ENCODE results near the gene ASCC1.
A peak's percentile ranks its signal among the peaks of the same experiment; 100 is the strongest.
"Not testable (repeated sequence)": the region's sequence is repeated elsewhere in the genome, so short reads cannot be mapped to it uniquely, and the experiment has no call there.

Gene ASCC1

GRCh38 chr10:72248468-72249151, 32.5 kb upstream of the ASCC1 start:
- peak; percentile 49 for DNase-seq

- no peak for DNase-seq
Measured at GRCh38 chr10:72245949-72246525, 30.0 kb upstream of the ASCC1 start.

DNA sequence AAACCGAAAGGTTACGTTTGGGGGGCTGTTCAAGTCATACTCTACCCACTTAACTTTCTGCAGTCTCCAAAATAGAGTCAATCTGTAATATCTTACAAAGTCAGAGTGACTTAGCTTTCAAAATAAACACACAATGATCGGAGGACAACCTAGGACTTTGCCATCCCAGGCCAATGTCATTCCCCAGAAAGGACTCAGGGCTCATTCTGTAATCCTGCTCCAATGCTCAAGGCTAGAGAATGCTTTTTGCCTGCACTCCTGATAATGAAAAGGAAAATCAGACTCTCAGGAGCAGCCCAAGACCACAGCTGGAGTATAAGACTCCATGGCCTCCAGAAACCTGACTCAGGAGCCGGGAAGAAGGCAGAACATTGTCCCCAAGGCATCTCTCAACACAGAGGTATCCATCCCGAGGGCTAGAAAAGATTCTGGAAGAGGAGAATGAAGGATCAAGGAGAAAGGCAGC, 28.5 kb upstream of the ASCC1 start:
- DNase-seq, result no peak

DNA sequence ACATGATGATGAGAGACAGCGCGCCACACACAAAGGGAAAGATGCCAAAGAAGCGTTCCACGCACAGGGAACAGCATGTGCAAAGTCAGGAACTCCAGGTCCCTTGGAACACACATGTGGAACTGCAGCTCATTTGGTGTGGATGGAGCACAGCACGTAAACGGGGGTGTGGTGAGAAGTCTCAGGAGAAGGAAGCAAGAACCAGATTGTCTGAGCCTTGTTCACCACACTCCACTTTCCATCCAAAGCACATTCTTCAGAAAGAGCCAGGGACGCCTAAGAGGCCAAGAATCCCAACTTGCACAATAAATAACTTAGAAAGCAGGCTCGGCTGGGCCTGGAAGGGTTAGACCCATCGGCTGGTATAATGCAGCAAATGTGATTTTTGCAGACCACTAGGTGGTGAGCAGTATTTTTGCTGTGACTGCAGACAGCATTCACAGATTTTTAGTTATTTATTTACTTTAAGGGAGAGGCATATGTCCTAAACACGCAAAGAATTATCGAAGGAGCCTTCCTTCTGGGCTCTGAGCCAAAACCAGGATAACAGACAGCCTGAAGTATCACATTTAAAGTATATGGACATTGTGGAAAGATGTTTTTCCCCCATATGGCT, 27.9 kb upstream of the ASCC1 start:
- peak; percentile 95 for DNase-seq

DNA sequence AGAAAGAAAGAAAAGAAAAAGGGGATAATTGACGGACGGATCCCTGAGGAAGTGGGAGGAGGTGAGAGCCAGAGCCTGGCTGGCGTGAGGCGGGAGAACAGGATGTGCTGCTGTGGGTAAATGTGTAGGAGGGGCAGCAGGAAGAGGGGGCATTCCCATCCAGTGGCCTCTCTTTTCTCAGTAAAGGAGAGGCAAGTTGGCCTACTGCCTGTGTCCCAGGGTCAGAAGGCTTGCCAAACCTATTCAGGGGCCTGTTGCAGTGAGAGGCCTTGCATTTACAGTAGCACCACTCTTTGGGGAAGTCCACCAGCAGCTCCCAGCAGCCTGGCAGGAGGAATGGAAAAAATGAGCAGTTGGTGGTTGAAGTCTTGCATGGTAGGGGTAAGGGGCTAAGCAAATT, 26.6 kb upstream of the ASCC1 start:
- DNase-seq, result peak; percentile 44

- DNase-seq, result no peak
Measured at GRCh38 chr10:72241691-72242252, 25.7 kb upstream of the ASCC1 start.

- no peak for DNase-seq
Measured at GRCh38 chr10:72240371-72240770, 24.3 kb upstream of the ASCC1 start.

DNA sequence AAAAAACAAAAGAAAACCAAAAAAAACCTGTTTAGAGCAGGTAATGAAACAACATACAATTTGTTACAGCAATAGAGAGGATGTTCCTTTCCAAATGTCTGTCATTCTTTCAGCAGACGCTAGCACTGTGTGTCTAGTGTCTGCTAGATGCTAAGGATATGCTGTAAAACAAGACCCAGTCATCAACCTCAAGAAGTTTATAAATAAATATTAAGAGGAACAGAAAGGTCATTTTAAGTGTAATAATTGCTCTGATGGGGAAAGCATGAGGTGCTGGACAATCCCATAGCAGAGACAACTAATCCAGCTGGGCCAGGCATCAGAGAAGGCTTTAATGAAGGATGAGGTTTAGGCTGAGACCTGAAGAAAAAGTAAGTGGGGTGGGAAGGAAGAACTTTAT, 23.3 kb upstream of the ASCC1 start:
- no peak for DNase-seq

- no peak for DNase-seq
Measured at GRCh38 chr10:72238392-72239175, 22.5 kb upstream of the ASCC1 start.

- no peak for DNase-seq
Measured at GRCh38 chr10:72235544-72236279, 19.6 kb upstream of the ASCC1 start.

DNA sequence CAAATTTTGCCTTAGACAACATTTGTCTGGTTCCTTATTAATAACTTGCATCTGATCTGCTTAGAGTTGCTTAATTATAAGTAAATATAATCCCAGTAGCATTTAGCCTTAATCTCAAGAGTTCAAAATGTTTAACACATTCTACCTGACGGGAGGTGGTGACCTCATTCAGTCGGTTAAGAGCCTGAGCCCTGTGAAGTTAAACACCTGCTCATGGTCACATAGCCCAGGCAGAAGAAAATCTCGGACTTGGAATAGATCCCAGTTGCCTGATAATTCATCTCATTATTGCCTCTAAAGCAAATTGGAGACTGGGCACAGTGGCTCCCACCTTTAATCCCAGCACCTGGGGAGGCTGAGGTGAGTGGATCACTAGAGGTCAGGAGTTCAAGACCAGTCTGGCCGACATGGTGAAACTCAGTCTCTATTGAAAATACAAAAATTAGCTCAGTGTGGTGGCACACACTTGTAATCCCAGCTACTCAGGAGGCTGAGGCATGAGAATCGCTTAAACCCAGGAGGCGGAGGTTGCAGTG, 18.6 kb upstream of the ASCC1 start:
- no peak for DNase-seq

DNA sequence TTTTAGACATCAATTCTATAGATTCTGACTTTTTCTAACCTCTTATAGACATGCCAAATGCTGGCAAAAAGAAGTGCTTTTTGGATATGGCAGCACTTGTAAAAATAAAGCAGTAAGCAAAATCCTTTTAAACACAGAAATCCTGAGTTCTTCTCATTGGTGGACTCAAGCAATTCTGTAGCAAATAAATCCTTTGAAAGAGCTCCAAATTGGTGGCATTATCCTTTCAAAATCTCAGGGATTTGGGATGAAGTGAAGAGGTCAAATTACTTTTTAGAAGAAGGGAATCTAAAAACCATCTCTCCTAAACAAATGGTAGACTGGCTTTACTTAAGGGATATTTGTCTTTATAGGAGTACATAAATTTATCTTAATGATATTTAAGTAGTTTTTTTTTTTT, 17.5 kb upstream of the ASCC1 start:
- no peak for DNase-seq

- no peak for DNase-seq
Measured at GRCh38 chr10:72229261-72230251, 13.5 kb upstream of the ASCC1 start.

GRCh38 chr10:72228318-72228751, 12.3 kb upstream of the ASCC1 start:
- no peak for DNase-seq

GRCh38 chr10:72227826-72228225, 11.8 kb upstream of the ASCC1 start:
- no peak for DNase-seq

DNA sequence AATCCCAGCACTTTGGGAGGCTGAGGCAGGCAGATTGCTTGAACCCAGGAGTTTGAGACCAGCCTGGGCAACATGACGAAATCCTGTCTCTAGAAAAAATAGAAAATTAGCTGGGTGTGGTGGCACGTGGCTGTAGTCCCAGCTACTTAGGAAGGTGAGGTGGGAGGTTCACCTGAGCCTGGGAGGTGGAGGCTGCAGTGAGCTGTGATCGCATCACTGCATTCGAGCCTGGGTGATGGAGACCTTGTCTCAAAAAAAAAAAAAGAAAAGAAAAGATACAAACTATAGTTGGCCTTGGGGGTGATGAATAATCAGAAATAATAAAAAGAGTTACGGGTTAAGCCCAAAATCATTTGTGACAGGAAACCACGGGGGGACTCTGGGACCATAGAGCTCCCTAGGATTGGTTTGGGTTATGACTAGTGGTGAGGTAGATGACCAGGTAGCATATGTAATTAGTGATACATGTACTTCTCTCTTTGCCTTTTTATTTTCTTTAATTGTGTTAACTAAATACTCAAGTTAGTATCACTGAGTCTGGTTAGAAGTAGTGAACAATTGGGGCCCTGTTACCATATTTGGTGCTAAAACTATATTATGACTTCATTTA, 10.4 kb upstream of the ASCC1 start:
- DNase-seq, result no peak

GRCh38 chr10:72224191-72224590, 8.1 kb upstream of the ASCC1 start:
- DNase-seq, result not testable (repeated sequence)

DNA sequence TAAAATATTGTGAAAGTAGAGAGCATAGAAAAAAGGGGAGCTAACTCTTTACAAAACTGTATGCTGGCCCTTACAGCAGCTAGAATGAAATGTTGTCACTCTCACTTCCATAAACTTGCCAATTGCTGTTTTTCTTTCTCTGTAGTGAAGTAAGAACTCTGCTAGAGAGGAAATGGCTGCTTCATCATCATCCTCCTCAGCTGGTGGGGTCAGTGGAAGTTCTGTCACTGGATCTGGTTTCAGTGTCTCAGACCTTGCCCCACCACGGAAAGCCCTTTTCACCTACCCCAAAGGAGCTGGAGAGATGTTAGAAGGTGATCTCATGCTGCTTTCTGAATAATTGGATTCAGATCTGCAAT, 7.6 kb upstream of the ASCC1 start:
- no peak for DNase-seq

DNA sequence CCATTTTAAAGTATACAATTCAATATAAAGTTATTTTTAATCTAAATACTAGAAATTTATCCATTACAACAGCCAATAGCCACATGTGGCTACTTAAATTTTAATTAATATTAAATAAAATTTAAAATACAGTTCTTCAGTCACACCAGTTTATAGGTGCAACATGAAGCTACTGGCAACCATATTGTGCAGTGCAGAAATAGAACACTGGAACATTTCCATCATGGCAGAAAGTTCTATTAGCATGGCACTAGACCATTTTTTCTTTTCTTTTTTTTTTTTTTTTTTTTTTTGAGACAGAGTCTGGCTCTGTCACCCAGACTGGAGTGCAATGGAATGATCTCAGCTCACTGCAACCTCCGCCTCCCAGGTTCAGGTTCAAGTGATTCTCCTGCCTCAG, 5.2 kb upstream of the ASCC1 start:
- no peak for DNase-seq

- no peak for DNase-seq
Measured at GRCh38 chr10:72220637-72221036, 4.6 kb upstream of the ASCC1 start.

Data from fibroblast of upper back skin (primary cell).